ENCODE measurements around the gene ACP1.

DNA sequence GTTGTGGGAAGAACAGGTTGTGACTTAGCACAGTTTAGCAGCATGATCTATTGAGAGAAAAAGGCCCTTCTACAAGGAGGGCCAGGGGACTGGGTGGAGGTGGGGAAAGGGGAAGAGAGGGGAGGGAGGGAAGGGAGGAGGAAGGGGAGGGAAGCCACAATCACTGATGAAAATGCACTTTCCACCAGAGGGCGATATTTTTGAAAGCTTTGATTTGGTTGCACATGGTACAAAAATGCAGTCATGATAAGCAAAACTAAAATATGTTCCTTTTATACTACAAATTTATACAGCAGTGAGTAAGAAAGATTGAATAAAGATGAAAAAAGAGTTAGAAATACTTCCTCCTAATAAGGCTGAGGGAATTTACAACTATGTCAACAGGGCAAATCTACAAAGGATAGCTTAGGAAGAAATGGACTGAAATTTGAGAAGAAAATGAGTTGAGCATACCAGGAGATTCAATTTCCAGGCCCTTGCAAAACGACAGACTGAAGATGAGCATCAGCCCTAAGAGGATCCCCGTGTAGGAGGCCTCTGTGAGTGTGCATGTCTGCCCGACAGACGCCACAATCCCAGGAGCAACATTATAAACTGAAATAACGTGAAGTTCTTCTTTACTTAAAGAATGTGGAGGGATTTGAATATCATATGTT is 18.1 kb upstream of the ACP1 start:
- TF ChIP-seq CTCF (IDR thresholded peaks at IDR 0.05), result peak in 4 of 6 experiments; percentile 30 to 58 (median 49)
- no peak for TF ChIP-seq POLR2A (IDR thresholded peaks at IDR 0.05)
